GM21360 (cell line): ENCODE data around the gene CDK3.

Experiments used
- ATAC-seq: cut with Tn5 transposase; IDR thresholded peaks from one replicate; pipeline ENCODE4 v1.9.1; 2021; ENCODE audit warnings: mild to moderate bottlenecking, moderate library complexity; ENCODE audit not compliant: unreplicated experiment

Gene CDK3

GRCh38 chr17:76013377-76013932, 12.8 kb downstream of the CDK3 start:
- no peak for ATAC-seq

- ATAC-seq: no peak
Measured at GRCh38 chr17:76014100-76014924, 13.7 kb downstream of the CDK3 start.

GRCh38 chr17:76014925-76015261, 14.2 kb downstream of the CDK3 start:
- no peak for ATAC-seq

- ATAC-seq: no peak
Measured at GRCh38 chr17:76017481-76018339, 17.1 kb downstream of the CDK3 start.

- no peak for ATAC-seq
Measured at GRCh38 chr17:76018340-76018680, 17.7 kb downstream of the CDK3 start.

GRCh38 chr17:76018801-76019200, 18.1 kb downstream of the CDK3 start:
- ATAC-seq: no peak

- no peak for ATAC-seq
Measured at GRCh38 chr17:76019833-76020467, 19.3 kb downstream of the CDK3 start.

- no peak for ATAC-seq
Measured at GRCh38 chr17:76022285-76022684, 21.6 kb downstream of the CDK3 start.

GRCh38 chr17:76022973-76023899, 22.6 kb downstream of the CDK3 start:
- ATAC-seq: no peak

- ATAC-seq: no peak
Measured at GRCh38 chr17:76023900-76024237, 23.2 kb downstream of the CDK3 start.

GRCh38 chr17:76024353-76024752, 23.7 kb downstream of the CDK3 start:
- no peak for ATAC-seq

- no peak for ATAC-seq
Measured at GRCh38 chr17:76025294-76025693, 24.6 kb downstream of the CDK3 start.

GRCh38 chr17:76026714-76027158, 26.1 kb downstream of the CDK3 start:
- no peak for ATAC-seq

- no peak for ATAC-seq
Measured at GRCh38 chr17:76027159-76027839, 26.6 kb downstream of the CDK3 start, which contains the start of gene EVPL. Gene EVPL, minus strand, starts transcription at chr17:76027306. Its CDS starts 108 bp downstream, at chr17:76027198.

GRCh38 chr17:76032073-76032779, 31.6 kb downstream of the CDK3 start:
- no peak for ATAC-seq

- no peak for ATAC-seq
Measured at GRCh38 chr17:76032780-76033108, 32.1 kb downstream of the CDK3 start.

- ATAC-seq: no peak
Measured at GRCh38 chr17:76033139-76033538, 32.5 kb downstream of the CDK3 start.

- no peak for ATAC-seq
Measured at GRCh38 chr17:76034428-76035350, 34.0 kb downstream of the CDK3 start.
